ENCODE results near the gene MRPS18A.
A peak's percentile ranks its signal among the peaks of the same experiment; 100 is the strongest.

The MRPS18A gene

GRCh38 chr6:43717822-43718221 is 30.2 kb upstream of the MRPS18A start:
- no peak for TF ChIP-seq CTCF (IDR thresholded peaks at IDR 0.05; ENCODE audit: low read depth, low read length, missing control alignments)
- DNase-seq (ENCODE audit: low read depth): no peak
- H3K4me3 ChIP-seq (ENCODE audit: low read depth, low read length): no peak overlapping the region
- in situ Hi-C loops (cut with HindIII; ENCODE audit: low sequenced_read_pairs): no loop called here

- no peak overlapping the region for H3K4me3 ChIP-seq (ENCODE audit: low read depth, low read length)
- DNase-seq (ENCODE audit: low read depth): no peak
- in situ Hi-C loops (cut with HindIII; ENCODE audit: low sequenced_read_pairs): no loop called here
Observed at GRCh38 chr6:43717389-43717788, 29.8 kb upstream of the MRPS18A start.

GRCh38 chr6:43716099-43716498 is 28.5 kb upstream of the MRPS18A start:
- in situ Hi-C loops (cut with HindIII; ENCODE audit: low sequenced_read_pairs): no loop called here

More at GRCh38 chr6:43717389-43717788, 29.8 kb upstream of the MRPS18A start:
- no peak for TF ChIP-seq CTCF (IDR thresholded peaks at IDR 0.05; ENCODE audit: low read depth, low read length, missing control alignments)

GRCh38 chr6:43715056-43715788 is 27.6 kb upstream of the MRPS18A start:
- no peak for DNase-seq (ENCODE audit: low read depth)
- no peak overlapping the region for H3K4me3 ChIP-seq (ENCODE audit: low read depth, low read length)
- in situ Hi-C loops (cut with HindIII; ENCODE audit: low sequenced_read_pairs): no loop called here
- no peak for TF ChIP-seq CTCF (IDR thresholded peaks at IDR 0.05; ENCODE audit: low read depth, low read length, missing control alignments)

More at GRCh38 chr6:43716099-43716498, 28.5 kb upstream of the MRPS18A start:
- TF ChIP-seq CTCF (IDR thresholded peaks at IDR 0.05; ENCODE audit: low read depth, low read length, missing control alignments): no peak
- DNase-seq (ENCODE audit: low read depth): peak; percentile 56
- no peak overlapping the region for H3K4me3 ChIP-seq (ENCODE audit: low read depth, low read length)

- in situ Hi-C loops (cut with HindIII; ENCODE audit: low sequenced_read_pairs): no loop called here
Observed at GRCh38 chr6:43714311-43715055, 26.9 kb upstream of the MRPS18A start.

More at GRCh38 chr6:43714311-43715055, 26.9 kb upstream of the MRPS18A start:
- DNase-seq (ENCODE audit: low read depth): no peak
- H3K4me3 ChIP-seq (ENCODE audit: low read depth, low read length): no peak overlapping the region
- TF ChIP-seq CTCF (IDR thresholded peaks at IDR 0.05; ENCODE audit: low read depth, low read length, missing control alignments): no peak
